Heart right ventricle (tissue), 16 donors: ENCODE results near the gene PTGES. TPM values are rescaled to one million over a fixed set of nuclear protein-coding genes. Genes with fewer than 3 reads are reported as not detected.

Experiments used
- ATAC-seq, 8 donors: fragments of 200-7000 bp; cut with Tn5 transposase; one replicate each; pipeline ENCODE4 v1.9.1; 2020; ENCODE audit warnings: mild to moderate bottlenecking in 8 of 8, moderate library complexity in 8 of 8, moderate number of reproducible peaks in 1 of 8
- DNase-seq, 2 donors: peaks; one replicate each; pipeline ENCODE4 v3.0.0-alpha.2; 2020
- H3K27ac ChIP-seq, 10 donors: fragments of 200-600 bp; sonication (generic) in 2 of 10; one replicate each; pipeline versions ENCODE4 v1.5.0 to v1.8.0; 2020 to 2022; ENCODE audit warnings: mild to moderate bottlenecking in 3 of 10
- H3K27me3 ChIP-seq, 7 donors: fragments of 200-600 bp; one replicate each; pipeline ENCODE4 v1.8.0; 2021 to 2022; ENCODE audit warnings: mild to moderate bottlenecking in 2 of 7
- H3K36me3 ChIP-seq, 9 donors: fragments of 200-600 bp; sonication (generic) in 1 of 9; one replicate each; pipeline versions ENCODE4 v1.5.0 to v1.8.0; 2020 to 2022; ENCODE audit warnings: mild to moderate bottlenecking in 2 of 9
- H3K4me1 ChIP-seq, 9 donors: fragments of 200-600 bp; sonication (generic) in 1 of 9; one replicate each; pipeline versions ENCODE4 v1.5.0 to v1.8.0; 2020 to 2022; ENCODE audit warnings: mild to moderate bottlenecking in 4 of 9
- H3K4me3 ChIP-seq, 10 donors: fragments of 200-600 bp; sonication (generic) in 2 of 10; one replicate each; pipeline versions ENCODE4 v1.5.0 to v1.8.0; 2020 to 2022; ENCODE audit warnings: mild to moderate bottlenecking in 7 of 10, moderate library complexity in 2 of 10
- H3K9me3 ChIP-seq, 11 donors: fragments of 200-600 bp in 10 of 11; sonication (generic) in 2 of 11; one replicate each; pipeline versions ENCODE4 v1.5.0 to v1.8.0; 2013 to 2022; ENCODE audit warnings: mild to moderate bottlenecking in 2 of 11, control low read depth in 1 of 11, moderate library complexity in 1 of 11
- WGBS, 2 donors: extraction: QIAGEN DNeasy Blood & Tissue Kit; methylation state at CpG; one replicate each; pipeline ENCODE4 v1.1.7; 2013; ENCODE audit warnings: inconsistent platforms in 1 of 2; 5-methylcytosine and 5-hydroxymethylcytosine counted together
- intact Hi-C, 10 donors: fragments of 100-400 bp; cut with DNase I; formaldehyde crosslinking; loops; one replicate each; pipeline versions ENCODE4 v1.11.1 to v1.14.2; 2022
- polyA plus RNA-seq, 2 donors: library from polyadenylated mRNA; stranded (reverse); fragments of 200-250 nt; gene quantifications; one replicate each; pipeline ENCODE4 v1.2.3, GENCODE V29; 2013
- total RNA-seq, 10 donors: library from RNA; stranded (reverse); fragmentation: NEBNext Ultra II Directional in 3 of 10; extraction: Animal tissue kit (Norgen Biotek cat#: 25700) in 3 of 10; gene quantifications; one replicate each; pipeline versions ENCODE4 v1.2.1 to v1.2.4, GENCODE V29; 2021 to 2023
- TF ChIP-seq, protein P1 (sequence below), 9 donors: fragments of 200-600 bp; sonication (generic) in 2 of 9; IDR thresholded peaks; one replicate each; pipeline versions ENCODE4 v1.5.0 to v1.8.0; 2021 to 2022; ENCODE audit warnings: antibody characterized with exemption in 9 of 9, mild to moderate bottlenecking in 5 of 9, moderate library complexity in 1 of 9
- donor health status: Arrhythmogenic right ventricular cardiomyopathy.
- donor health status: ischemic (EF 13 %, LVEDD 7.1; RV severe dilation, severe dysfunction).
- donor health status: healthy with polysubstance abuse.
- donor health status: DM: no; HTN: yes; CAD: no.
- donor health status: DM: no; HTN: no; CAD: no.
- donor health status: ischemic (EF 25% LVEDD 6.9; RV normal size, moderate dysfunction).
- donor health status: ischemic (EF 25% LVEDD 5.7; RV mildly dilated, moderate dysfunction).
- donor health status: healthy.
- donor health status: DM: yes; HTN: yes; CAD: no.
- donor health status: Ischemic cardiomyopathy.
- donor health status: ischemic (EF 35%, LVEDD 5.7; RV mildly dilated, moderate dysfunction).
- donor health status: nonischemic (EF 11% LVEDD 7.7; RV severe dilation, severe dysfunction).
- donor health status: DM: yes; HTN: yes; CAD: no.
- donor health status: PGD.
- donor health status: ischemic (EF 29% LVEDD 5.4; RV normal size, mild dysfunction).
- donor health status: nonischemic (EF 23%, LVEDD 6.1; RV moderate dilation, normal function).

The PTGES gene
- total and polyA plus RNA-seq, 12 donors, result 0.15 to 5.7 (median 1.5) TPM

DNA sequence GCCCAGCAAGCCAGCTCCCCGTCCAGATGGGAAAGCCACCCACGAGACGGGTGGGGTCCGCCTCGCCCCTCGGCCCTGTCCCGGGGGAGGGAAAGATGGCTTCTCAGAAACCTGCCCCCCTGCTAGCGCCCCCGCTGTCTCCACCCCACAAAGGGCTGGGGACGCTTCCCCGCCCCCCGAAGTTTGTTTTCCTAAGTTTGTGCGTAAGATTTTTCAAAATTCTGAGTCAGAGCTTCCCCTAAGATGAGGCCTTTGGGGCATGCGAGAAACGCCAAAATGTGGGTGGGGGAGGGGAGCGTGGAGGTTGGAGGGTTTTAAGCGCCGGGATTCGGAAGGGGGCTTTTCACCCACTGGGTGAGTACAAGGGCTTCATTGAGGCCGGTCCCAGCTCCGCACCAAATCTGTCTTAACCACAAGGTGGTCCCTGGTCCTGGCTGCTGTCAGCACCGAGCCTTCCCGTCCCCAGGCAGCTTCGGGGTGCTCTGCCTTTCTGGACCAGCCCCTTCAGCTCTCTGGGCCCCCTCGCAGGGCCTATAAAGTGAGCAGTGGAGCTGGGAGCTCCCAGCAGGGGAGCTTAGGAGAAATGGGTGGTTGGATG, 55.1 kb downstream of the PTGES start:
- ATAC-seq (peak in 6 of 8 donors; percentile 5 to 44 (median 32)), DNase-seq (peak; percentile 35 to 48)
- H3K4me1 ChIP-seq, result peaks cover 0 to 16% (median 5%) of the 10 kb centered on the region in 9 donors

DNA sequence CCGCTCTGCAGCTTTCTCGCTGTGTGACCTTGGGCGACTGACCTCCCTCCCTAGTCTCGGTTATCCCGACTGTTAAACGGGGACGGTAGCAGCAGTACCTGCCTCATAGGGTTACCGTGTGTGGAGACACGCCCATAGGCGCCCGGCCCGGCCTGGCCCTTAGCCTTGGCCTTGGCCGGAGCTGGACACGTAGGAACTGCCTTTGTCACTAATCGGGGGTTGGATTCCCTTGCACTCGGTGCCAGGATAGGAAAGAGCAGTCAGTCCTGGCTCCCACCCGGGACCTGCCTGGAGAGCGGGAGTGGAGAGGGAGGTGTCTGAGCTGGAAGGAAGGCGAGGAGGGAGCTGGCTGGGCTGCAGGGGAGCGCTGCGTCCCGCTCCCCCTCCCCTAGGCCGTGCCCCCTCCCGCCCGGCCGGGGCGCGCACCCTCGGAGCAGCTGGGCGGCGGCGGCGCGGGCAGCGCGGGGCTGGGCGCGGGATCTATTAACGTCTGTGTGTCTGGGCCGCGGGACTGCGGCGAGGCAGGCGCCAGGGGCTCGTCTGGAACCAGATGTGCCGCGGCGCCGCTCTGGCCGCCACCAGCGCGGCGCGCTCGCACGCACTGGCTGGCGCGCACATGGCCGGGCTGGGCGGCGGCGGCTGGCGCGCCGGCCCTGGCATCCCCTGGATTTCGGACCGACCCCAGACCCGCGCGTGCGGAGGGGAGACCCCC, 55.7 kb downstream of the PTGES start:
- TF ChIP-seq, protein P1, sequence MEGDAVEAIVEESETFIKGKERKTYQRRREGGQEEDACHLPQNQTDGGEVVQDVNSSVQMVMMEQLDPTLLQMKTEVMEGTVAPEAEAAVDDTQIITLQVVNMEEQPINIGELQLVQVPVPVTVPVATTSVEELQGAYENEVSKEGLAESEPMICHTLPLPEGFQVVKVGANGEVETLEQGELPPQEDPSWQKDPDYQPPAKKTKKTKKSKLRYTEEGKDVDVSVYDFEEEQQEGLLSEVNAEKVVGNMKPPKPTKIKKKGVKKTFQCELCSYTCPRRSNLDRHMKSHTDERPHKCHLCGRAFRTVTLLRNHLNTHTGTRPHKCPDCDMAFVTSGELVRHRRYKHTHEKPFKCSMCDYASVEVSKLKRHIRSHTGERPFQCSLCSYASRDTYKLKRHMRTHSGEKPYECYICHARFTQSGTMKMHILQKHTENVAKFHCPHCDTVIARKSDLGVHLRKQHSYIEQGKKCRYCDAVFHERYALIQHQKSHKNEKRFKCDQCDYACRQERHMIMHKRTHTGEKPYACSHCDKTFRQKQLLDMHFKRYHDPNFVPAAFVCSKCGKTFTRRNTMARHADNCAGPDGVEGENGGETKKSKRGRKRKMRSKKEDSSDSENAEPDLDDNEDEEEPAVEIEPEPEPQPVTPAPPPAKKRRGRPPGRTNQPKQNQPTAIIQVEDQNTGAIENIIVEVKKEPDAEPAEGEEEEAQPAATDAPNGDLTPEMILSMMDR (IDR thresholded peaks at IDR 0.05), result no peak
- Histone ChIP-seq H3K4me1 (peaks cover 0 to 15% (median 5%) of the 10 kb centered on the region in 9 donors), H3K36me3 (no peaks in the 10 kb centered on the region), H3K27me3 (peaks cover 0 to 48% (median 22%) of the 10 kb centered on the region in 7 donors), H3K27ac (peak overlapping the region in 8 of 10 donors; percentile 25 to 78 (median 68)), H3K9me3 (peaks cover 0 to 6% (median 0%) of the 10 kb centered on the region in 11 donors), H3K4me3 (peak overlapping the region in 9 of 10 donors; percentile 26 to 51 (median 42))
- peak in 7 of 8 donors; percentile 28 to 77 (median 64) for ATAC-seq
- 3 to 4% methylated on average over 60 to 71 of the region's 71 CpGs for WGBS, 2 donors
- intact Hi-C loops, result no loop called here
- DNase-seq, result peak; percentile 34 to 35

More for the DNA sequence above, 55.1 kb downstream of the PTGES start:
- H3K4me3 ChIP-seq, result peak overlapping the region in 9 of 10 donors; percentile 26 to 51 (median 42)
- 4 to 6% methylated on average over 25 of the region's 25 CpGs for WGBS, 2 donors
- H3K9me3 ChIP-seq, result peaks cover 0 to 2% (median 0%) of the 10 kb centered on the region in 11 donors
- intact Hi-C loops, result no loop called here
- peaks cover 0 to 48% (median 22%) of the 10 kb centered on the region in 7 donors for H3K27me3 ChIP-seq
- no peaks in the 10 kb centered on the region for H3K36me3 ChIP-seq
- TF ChIP-seq, protein P1 (IDR thresholded peaks at IDR 0.05), result no peak
- H3K27ac ChIP-seq, result peak overlapping the region in 7 of 10 donors; percentile 29 to 78 (median 70)

DNA sequence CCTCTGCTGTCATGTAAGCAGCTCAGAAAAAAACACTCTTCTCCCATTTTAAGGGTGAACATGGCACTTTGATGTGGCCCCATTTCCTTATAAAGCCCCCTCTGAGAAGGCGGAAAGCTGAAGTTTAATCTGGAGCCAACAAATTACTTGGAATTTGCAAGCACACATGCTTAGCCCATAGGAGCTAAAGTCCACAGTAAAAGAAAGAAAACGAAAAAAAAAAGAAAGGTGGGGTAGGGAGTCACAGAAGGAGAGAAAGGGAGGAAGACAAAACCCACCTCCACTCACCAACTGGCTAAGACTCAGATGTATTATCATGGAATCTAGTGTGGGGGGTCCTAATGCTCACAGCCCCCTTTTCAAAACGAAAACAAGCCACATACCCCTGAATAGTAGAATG, 57.0 kb downstream of the PTGES start:
- intact Hi-C loops, result no loop called here
- Histone ChIP-seq H3K4me1 (peaks cover 0 to 15% (median 5%) of the 10 kb centered on the region in 9 donors), H3K27ac (no peak overlapping the region), H3K9me3 (peaks cover 0 to 6% (median 0%) of the 10 kb centered on the region in 11 donors), H3K4me3 (no peak overlapping the region), H3K27me3 (peaks cover 0 to 48% (median 22%) of the 10 kb centered on the region in 7 donors), H3K36me3 (no peaks in the 10 kb centered on the region)
- TF ChIP-seq, protein P1 (IDR thresholded peaks at IDR 0.05), result no peak
- ATAC-seq, result no peak
- 77 to 79% methylated on average over 3 of the region's 3 CpGs for WGBS, 2 donors
- DNase-seq, result no peak

DNA sequence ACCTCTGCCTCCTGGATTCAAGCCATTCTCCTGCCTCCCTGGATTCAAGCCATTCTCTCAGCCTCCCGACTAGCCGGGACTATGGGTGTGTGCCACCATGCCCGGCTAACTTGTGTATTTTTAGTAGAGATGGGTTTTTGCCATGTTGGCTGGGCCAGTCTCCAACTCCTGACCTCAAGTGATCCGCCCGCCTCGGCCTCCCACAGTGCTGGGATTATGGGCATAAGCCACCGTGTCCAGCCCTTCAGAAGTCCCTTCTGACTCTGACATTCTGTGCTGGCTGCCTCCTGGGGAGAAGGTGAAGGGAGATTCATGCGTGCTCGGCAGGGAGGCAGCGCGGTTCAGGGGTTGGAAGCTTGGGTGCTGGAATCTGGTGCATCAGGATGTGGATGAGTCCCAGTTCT, 58.6 kb downstream of the PTGES start:
- WGBS, 2 donors, result 63 to 68% methylated on average over 11 of the region's 11 CpGs
- H3K4me3 ChIP-seq, result no peak overlapping the region
- TF ChIP-seq, protein P1 (IDR thresholded peaks at IDR 0.05), result no peak

More for the DNA sequence above, 58.6 kb downstream of the PTGES start:
- peaks cover 0 to 15% (median 5%) of the 10 kb centered on the region in 9 donors for H3K4me1 ChIP-seq
- H3K9me3 ChIP-seq, result peaks cover 0 to 6% (median 0%) of the 10 kb centered on the region in 11 donors
- ATAC-seq, result no peak
- DNase-seq, result no peak
- H3K36me3 ChIP-seq, result no peaks in the 10 kb centered on the region
- H3K27me3 ChIP-seq, result peaks cover 0 to 38% (median 21%) of the 10 kb centered on the region in 7 donors
- H3K27ac ChIP-seq, result peak overlapping the region in 1 of 10 donors; percentile 15
- intact Hi-C loops, result no loop called here
